MM.1S (cell line): Measurements from ENCODE around the gene TMEM38B.
"Not testable (repeated sequence)": the region's sequence is repeated elsewhere in the genome, so short reads cannot be mapped to it uniquely, and the experiment has no call there.

Experiments
- DNase-seq: peaks from one replicate; pipeline ENCODE4 v3.0.0-alpha.2; 2015
- H2AFZ ChIP-seq: fragments of 300-600 bp; sonication (generic); 2 replicates; pipeline ENCODE4 v1.6.0; 2016; ENCODE audit warnings: antibody characterized with exemption, low read length
- H3F3A ChIP-seq: fragments of 300-600 bp; sonication (generic); 2 replicates; pipeline ENCODE4 v1.6.1; 2016; ENCODE audit warnings: mild to moderate bottlenecking, antibody characterized with exemption, low read length, moderate library complexity, mixed read lengths; ENCODE audit not compliant: insufficient read depth
- H3K27ac ChIP-seq: fragments of 300-600 bp; sonication (generic); 2 replicates; pipeline ENCODE4 v1.5.1; 2016; ENCODE audit warnings: mild to moderate bottlenecking, low read length
- H3K27me3 ChIP-seq: fragments of 300-600 bp; sonication (generic); replicated peaks from 2 replicates; pipeline ENCODE4 v1.6.0; 2016; ENCODE audit warnings: low read length; ENCODE audit not compliant: insufficient read depth
- H3K36me3 ChIP-seq: fragments of 300-600 bp; sonication (generic); replicated peaks from 2 replicates; pipeline ENCODE4 v1.6.1; 2016; ENCODE audit warnings: mild to moderate bottlenecking, low read length, mixed read lengths; ENCODE audit not compliant: insufficient read depth
- H3K4me1 ChIP-seq: fragments of 300-600 bp; sonication (generic); 2 replicates; pipeline ENCODE4 v1.6.1; 2016; ENCODE audit warnings: low read length, mixed read lengths
- H3K4me2 ChIP-seq: fragments of 300-600 bp; sonication (generic); 2 replicates; pipeline ENCODE4 v1.6.0; 2016; ENCODE audit warnings: low read depth, low read length
- H3K4me3 ChIP-seq: fragments of 300-600 bp; sonication (generic); 2 replicates; pipeline ENCODE4 v1.5.1; 2016; ENCODE audit warnings: low read length, mixed read lengths
- H3K79me2 ChIP-seq: fragments of 300-600 bp; sonication (generic); 2 replicates; pipeline ENCODE4 v1.6.1; 2016; ENCODE audit warnings: mixed run types, low read length, mixed read lengths
- H3K9ac ChIP-seq: fragments of 300-600 bp; sonication (generic); 2 replicates; pipeline ENCODE4 v1.6.1; 2016; ENCODE audit warnings: low read length, mixed read lengths
- H3K9me2 ChIP-seq: fragments of 300-600 bp; sonication (generic); replicated peaks from 2 replicates; pipeline ENCODE4 v1.6.1; 2016; ENCODE audit warnings: mild to moderate bottlenecking, low read length, mixed read lengths; ENCODE audit not compliant: insufficient read depth
- H3K9me3 ChIP-seq: fragments of 300-600 bp; sonication (generic); replicated peaks from 2 replicates; pipeline ENCODE4 v1.6.1; 2016; ENCODE audit warnings: mild to moderate bottlenecking, low read length, mixed read lengths; ENCODE audit not compliant: insufficient read depth
- H4K20me1 ChIP-seq: fragments of 300-600 bp; sonication (generic); 2 replicates; pipeline ENCODE4 v1.6.1; 2016; ENCODE audit warnings: mild to moderate bottlenecking, low read length, moderate library complexity, mixed read lengths; ENCODE audit not compliant: insufficient read depth
- CTCF ChIP-seq: fragments of 300-600 bp; sonication (generic); IDR thresholded peaks from 2 replicates; pipeline ENCODE4 v1.5.1; 2016; ENCODE audit warnings: antibody characterized with exemption, low read length, mixed read lengths
- EZH2 ChIP-seq: fragments of 300-600 bp; sonication (generic); optimal IDR thresholded peaks from 2 replicates; pipeline ENCODE3; 2017; ENCODE audit warnings: low read depth, mild to moderate bottlenecking, antibody characterized with exemption, low read length, mixed read lengths
- EZH2phosphoT487 ChIP-seq: fragments of 300-600 bp; sonication (generic); IDR thresholded peaks from 2 replicates; pipeline ENCODE4 v1.6.1; 2018; ENCODE audit warnings: antibody characterized with exemption, low read length

TMEM38B gene

GRCh38 chr9:105735366-105735765 is 41.0 kb downstream of the TMEM38B start:
- H3K9me3 ChIP-seq, result no peaks in the 10 kb centered on the region
- no peaks in the 10 kb centered on the region for H3K4me1 ChIP-seq
- H3K27me3 ChIP-seq, result no peaks in the 10 kb centered on the region
- no peak overlapping the region for H3K27ac ChIP-seq
- no peak overlapping the region for H3K4me3 ChIP-seq
- H4K20me1 ChIP-seq, result no peaks in the 10 kb centered on the region
- TF ChIP-seq EZH2phosphoT487 (no peak), EZH2 (no peak), CTCF (no peak)
- no peaks in the 10 kb centered on the region for H3K9me2 ChIP-seq
- H3K36me3 ChIP-seq, result no peaks in the 10 kb centered on the region; the same call in 1 of the 2 replicates
- H3K9ac ChIP-seq, result no peak overlapping the region
- no peak for DNase-seq
- no peak overlapping the region for H3K4me2 ChIP-seq
- no peaks in the 10 kb centered on the region for H3F3A ChIP-seq
- H3K79me2 ChIP-seq, result no peaks in the 10 kb centered on the region
- H2AFZ ChIP-seq, result no peak overlapping the region

- H3K9me3 ChIP-seq, result no peaks in the 10 kb centered on the region
- H3K27me3 ChIP-seq, result no peaks in the 10 kb centered on the region
- no peaks in the 10 kb centered on the region for H4K20me1 ChIP-seq
- H3K27ac ChIP-seq, result no peak overlapping the region
- no peak for DNase-seq
- no peaks in the 10 kb centered on the region for H3F3A ChIP-seq
- H3K36me3 ChIP-seq, result no peaks in the 10 kb centered on the region; the same call in 1 of the 2 replicates
- TF ChIP-seq EZH2phosphoT487 (no peak), EZH2 (no peak), CTCF (no peak)
- H3K9me2 ChIP-seq, result no peaks in the 10 kb centered on the region
- H3K4me3 ChIP-seq, result no peak overlapping the region
- no peaks in the 10 kb centered on the region for H3K79me2 ChIP-seq
- no peak overlapping the region for H3K4me2 ChIP-seq
- H2AFZ ChIP-seq, result no peak overlapping the region
- H3K4me1 ChIP-seq, result no peaks in the 10 kb centered on the region
- H3K9ac ChIP-seq, result no peak overlapping the region
Measured at GRCh38 chr9:105737205-105737604, 42.9 kb downstream of the TMEM38B start.

DNA sequence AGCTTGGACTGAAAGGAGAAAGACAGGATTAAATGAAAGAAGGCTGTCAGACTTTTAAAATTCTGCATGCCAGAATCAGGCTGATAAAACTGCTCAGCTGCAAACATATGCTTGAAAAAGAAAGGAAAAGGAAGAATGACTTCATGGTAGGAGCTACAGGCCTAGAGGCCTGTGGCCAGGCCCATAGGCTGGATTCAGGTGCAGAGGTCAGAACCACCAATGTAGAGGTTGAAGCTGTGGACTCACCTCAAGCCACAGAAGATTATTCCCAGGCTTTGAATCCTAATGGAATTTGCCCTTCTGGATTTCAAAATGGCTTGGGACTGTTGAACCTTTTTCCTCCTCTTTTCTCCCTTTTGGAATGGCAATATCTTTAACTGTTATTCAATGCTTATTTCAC is 47.7 kb downstream of the TMEM38B start:
- Histone ChIP-seq H3K9me2 (no peaks in the 10 kb centered on the region), H3K79me2 (no peaks in the 10 kb centered on the region), H3K27ac (no peak overlapping the region), H3K9me3 (no peaks in the 10 kb centered on the region), H3K4me1 (no peaks in the 10 kb centered on the region), H2AFZ (no peak overlapping the region), H3K4me3 (no peak overlapping the region), H3K27me3 (no peaks in the 10 kb centered on the region), H3F3A (no peaks in the 10 kb centered on the region), H4K20me1 (no peaks in the 10 kb centered on the region), H3K36me3 (no peaks in the 10 kb centered on the region), H3K9ac (no peak overlapping the region), H3K4me2 (no peak overlapping the region)
- DNase-seq, result no peak
- TF ChIP-seq CTCF (no peak), EZH2phosphoT487 (no peak), EZH2 (no peak)

DNA sequence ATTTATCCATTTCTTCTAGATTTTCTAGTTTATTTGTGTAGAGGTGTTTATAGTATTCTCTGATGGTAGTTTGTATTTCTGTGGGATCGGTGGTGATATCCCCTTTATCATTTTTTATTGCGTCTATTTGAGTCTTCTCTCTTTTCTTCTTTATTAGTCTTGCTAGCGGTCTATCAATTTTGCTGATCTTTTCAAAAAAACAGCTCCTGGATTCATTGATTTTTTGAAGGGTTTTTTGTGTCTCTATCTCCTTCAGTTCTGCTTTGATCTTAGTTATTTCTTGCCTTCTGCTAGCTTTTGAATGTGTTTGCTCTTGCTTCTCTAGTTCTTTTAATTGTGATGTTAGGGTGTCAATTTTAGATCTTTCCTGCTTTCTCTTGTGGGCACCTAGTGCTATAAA is 53.0 kb downstream of the TMEM38B start:
- H3K4me3 ChIP-seq, H2AFZ ChIP-seq, DNase-seq, H3K9me3 ChIP-seq, H3K27ac ChIP-seq, H4K20me1 ChIP-seq, H3K79me2 ChIP-seq, H3K36me3 ChIP-seq, H3K9ac ChIP-seq, H3K4me1 ChIP-seq, H3F3A ChIP-seq, H3K4me2 ChIP-seq, H3K27me3 ChIP-seq, H3K9me2 ChIP-seq: not testable (repeated sequence)
